GM19023 (cell line): ENCODE data around the gene TPM4.
A peak's percentile ranks its signal among the peaks of the same experiment; 100 is the strongest.
"Not testable (repeated sequence)": the region's sequence is repeated elsewhere in the genome, so short reads cannot be mapped to it uniquely, and the experiment has no call there.

Source experiments
- ATAC-seq: cut with Tn5 transposase; IDR thresholded peaks from one replicate; pipeline ENCODE4 v1.9.1; 2021; ENCODE audit warnings: mild to moderate bottlenecking, moderate library complexity; ENCODE audit not compliant: unreplicated experiment

The TPM4 gene

GRCh38 chr19:16095071-16095571 lies 18.8 kb downstream of the TPM4 start:
- no peak for ATAC-seq

- no peak for ATAC-seq
Measured at GRCh38 chr19:16096280-16096855, 20.1 kb downstream of the TPM4 start.

- ATAC-seq: no peak
Measured at GRCh38 chr19:16098416-16098768, 22.1 kb downstream of the TPM4 start.

- ATAC-seq: no peak
Measured at GRCh38 chr19:16098821-16099220, 22.5 kb downstream of the TPM4 start.

- ATAC-seq: not testable (repeated sequence)
Measured at GRCh38 chr19:16099314-16099965, 23.1 kb downstream of the TPM4 start.

- no peak for ATAC-seq
Measured at GRCh38 chr19:16100524-16100923, 24.2 kb downstream of the TPM4 start.

GRCh38 chr19:16104722-16105121 lies 28.4 kb downstream of the TPM4 start:
- no peak for ATAC-seq

GRCh38 chr19:16106121-16106520 lies 29.8 kb downstream of the TPM4 start:
- no peak for ATAC-seq

GRCh38 chr19:16111160-16111908 lies 35.0 kb downstream of the TPM4 start, which contains the start of gene RAB8A:
Gene RAB8A, plus strand, starts transcription at chr19:16111889. Its CDS starts 13 bp downstream, at chr19:16111902.
- peak; percentile 91 for ATAC-seq

GRCh38 chr19:16111909-16112752 lies 35.8 kb downstream of the TPM4 start:
- ATAC-seq: no peak

- ATAC-seq: no peak
Measured at GRCh38 chr19:16112778-16113177, 36.5 kb downstream of the TPM4 start.

GRCh38 chr19:16113727-16114126 lies 37.4 kb downstream of the TPM4 start:
- ATAC-seq: no peak

GRCh38 chr19:16115301-16116039 lies 39.2 kb downstream of the TPM4 start:
- no peak for ATAC-seq

GRCh38 chr19:16116067-16116466 lies 39.8 kb downstream of the TPM4 start:
- no peak for ATAC-seq

GRCh38 chr19:16117594-16118033 lies 41.3 kb downstream of the TPM4 start:
- peak; percentile 40 for ATAC-seq

GRCh38 chr19:16118489-16119033 lies 42.3 kb downstream of the TPM4 start:
- ATAC-seq: peak; percentile 82

- peak; percentile 4 for ATAC-seq
Measured at GRCh38 chr19:16119075-16119857, 43.0 kb downstream of the TPM4 start.

GRCh38 chr19:16121141-16121540 lies 44.8 kb downstream of the TPM4 start:
- no peak for ATAC-seq

- no peak for ATAC-seq
Measured at GRCh38 chr19:16121967-16122366, 45.7 kb downstream of the TPM4 start.
